Hepatocyte (in vitro differentiated cells): ENCODE data around the gene ZNF469. TPM values are rescaled to one million over a fixed set of nuclear protein-coding genes. Genes with fewer than 3 reads are reported as not detected.

ENCODE experiments used
- DNase-seq: peaks from one replicate; pipeline ENCODE4 v3.0.0-alpha.2; 2016; ENCODE audit warnings: low spot score
- H2AFZ ChIP-seq: fragments of 200-600 bp; sonication (generic); 2 replicates; pipeline ENCODE4 v1.6.0; 2016; ENCODE audit warnings: antibody characterized with exemption, mild to moderate bottlenecking
- H3K27ac ChIP-seq: fragments of 200-600 bp; sonication (generic); 2 replicates; pipeline ENCODE4 v1.5.1; 2016; ENCODE audit warnings: mild to moderate bottlenecking
- H3K27me3 ChIP-seq: fragments of 200-600 bp; sonication (generic); 2 replicates; pipeline ENCODE4 v1.6.1; 2016
- H3K36me3 ChIP-seq: fragments of 200-600 bp; sonication (generic); replicated peaks from 2 replicates; pipeline ENCODE4 v1.5.1; 2016; ENCODE audit warnings: low read depth; ENCODE audit not compliant: insufficient read depth
- H3K4me1 ChIP-seq: fragments of 200-600 bp; sonication (generic); 2 replicates; pipeline ENCODE4 v1.5.1; 2016; ENCODE audit warnings: mild to moderate bottlenecking, moderate library complexity; ENCODE audit not compliant: insufficient read depth
- H3K4me2 ChIP-seq: fragments of 200-600 bp; sonication (generic); 2 replicates; pipeline ENCODE4 v1.6.0; 2016
- H3K4me3 ChIP-seq: fragments of 200-600 bp; sonication (generic); 2 replicates; pipeline ENCODE4 v1.5.1; 2016; ENCODE audit warnings: mild to moderate bottlenecking
- H3K79me2 ChIP-seq: fragments of 200-600 bp; sonication (generic); 2 replicates; pipeline ENCODE4 v1.6.0; 2017; ENCODE audit warnings: mild to moderate bottlenecking
- H3K9me2 ChIP-seq: fragments of 200-600 bp; sonication (generic); replicated peaks from 2 replicates; pipeline ENCODE4 v1.6.0; 2017; ENCODE audit warnings: mild to moderate bottlenecking; ENCODE audit not compliant: insufficient read depth
- H3K9me3 ChIP-seq: fragments of 200-600 bp; sonication (generic); 2 replicates; pipeline ENCODE4 v1.5.1; 2016; ENCODE audit warnings: low read depth, mild to moderate bottlenecking
- H4K20me1 ChIP-seq: fragments of 200-600 bp; sonication (generic); 2 replicates; pipeline ENCODE4 v1.6.0; 2016; ENCODE audit warnings: mild to moderate bottlenecking; ENCODE audit not compliant: insufficient read depth, poor library complexity, severe bottlenecking
- CTCF ChIP-seq: fragments of 200-600 bp; sonication (generic); IDR thresholded peaks from 2 replicates; pipeline ENCODE4 v1.5.1; 2016; ENCODE audit warnings: antibody characterized with exemption, mild to moderate bottlenecking; ENCODE audit not compliant: poor library complexity
- EZH2 ChIP-seq: fragments of 200-600 bp; sonication (generic); IDR thresholded peaks from 2 replicates; pipeline ENCODE4 v1.6.1; 2016; ENCODE audit warnings: antibody characterized with exemption, mild to moderate bottlenecking, borderline replicate concordance
- EZH2phosphoT487 ChIP-seq: fragments of 200-600 bp; sonication (generic); IDR thresholded peaks from one replicate; pipeline ENCODE4 v1.6.1; 2018; ENCODE audit warnings: antibody characterized with exemption, mild to moderate bottlenecking, low read depth, moderate library complexity; ENCODE audit not compliant: unreplicated experiment, severe bottlenecking
- WGBS: methylation state at CpG from one replicate; pipeline ENCODE4 v1.1.6; 2016; ENCODE audit warnings: low lambda C conversion rate; ENCODE audit errors: missing lambda C conversion rate; 5-methylcytosine and 5-hydroxymethylcytosine counted together
- polyA plus RNA-seq: library from polyadenylated mRNA; unstranded; fragments of >200 nt; fragmentation: Nextera tagmentation; extraction: Ambion mirVana; gene quantifications from 2 replicates; pipeline ENCODE4 v1.2.1, GENCODE V29; 2016
- total RNA-seq: library from RNA; depleted of rRNA; stranded (reverse); fragments of >200 nt; gene quantifications from 2 replicates; pipeline ENCODE4 v1.2.3, GENCODE V29; 2014

The ZNF469 gene
- total and polyA plus RNA-seq, 2 experiments from 2014 or later = 1.0 to 1.3 TPM

DNA sequence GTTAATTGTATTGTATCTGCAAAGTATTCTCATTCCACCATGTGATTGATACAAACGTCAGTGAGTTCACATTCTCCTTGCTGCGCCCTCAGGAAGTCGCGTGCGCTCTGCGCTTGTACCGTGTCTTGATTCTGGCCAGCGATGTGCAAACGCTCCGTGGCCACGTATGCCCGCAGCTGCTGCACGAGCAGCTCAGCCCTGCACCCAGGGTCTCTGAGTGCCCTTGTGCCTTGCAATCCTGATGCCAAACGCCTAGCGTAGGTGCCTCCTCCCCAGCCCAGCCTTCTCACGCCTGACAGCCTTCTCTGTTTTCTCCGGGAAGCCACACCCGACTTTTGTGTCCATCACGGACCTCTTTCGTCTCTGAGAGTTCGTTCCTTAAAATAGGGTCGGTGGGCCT, 9.4 kb downstream of the ZNF469 start:
- Histone ChIP-seq H3K9me3 (no peaks in the 10 kb centered on the region), H4K20me1 (no peaks in the 10 kb centered on the region), H3K4me2 (no peak overlapping the region), H3K4me3 (no peak overlapping the region), H2AFZ (no peak overlapping the region), H3K36me3 (no peaks in the 10 kb centered on the region), H3K79me2 (no peaks in the 10 kb centered on the region), H3K4me1 (no peaks in the 10 kb centered on the region), H3K27me3 (no peaks in the 10 kb centered on the region), H3K9me2 (no peaks in the 10 kb centered on the region), H3K27ac (no peak overlapping the region)
- no peak for DNase-seq
- WGBS = 90% methylated on average over 22 of the region's 22 CpGs
- TF ChIP-seq EZH2phosphoT487 (no peak), EZH2 (no peak), CTCF (no peak)

- Histone ChIP-seq H3K27ac (no peak overlapping the region), H3K4me3 (no peak overlapping the region), H3K9me2 (no peaks in the 10 kb centered on the region), H4K20me1 (no peaks in the 10 kb centered on the region), H3K27me3 (no peaks in the 10 kb centered on the region), H2AFZ (no peak overlapping the region), H3K9me3 (no peaks in the 10 kb centered on the region), H3K4me1 (no peaks in the 10 kb centered on the region), H3K79me2 (no peaks in the 10 kb centered on the region), H3K36me3 (no peaks in the 10 kb centered on the region), H3K4me2 (no peak overlapping the region)
- TF ChIP-seq EZH2phosphoT487 = no peak
- TF ChIP-seq EZH2 = no peak
- TF ChIP-seq CTCF = no peak
- WGBS = 88% methylated on average over 6 of the region's 6 CpGs
- DNase-seq = no peak
Measured at GRCh38 chr16:88392616-88393015, 9.9 kb downstream of the ZNF469 start.

DNA sequence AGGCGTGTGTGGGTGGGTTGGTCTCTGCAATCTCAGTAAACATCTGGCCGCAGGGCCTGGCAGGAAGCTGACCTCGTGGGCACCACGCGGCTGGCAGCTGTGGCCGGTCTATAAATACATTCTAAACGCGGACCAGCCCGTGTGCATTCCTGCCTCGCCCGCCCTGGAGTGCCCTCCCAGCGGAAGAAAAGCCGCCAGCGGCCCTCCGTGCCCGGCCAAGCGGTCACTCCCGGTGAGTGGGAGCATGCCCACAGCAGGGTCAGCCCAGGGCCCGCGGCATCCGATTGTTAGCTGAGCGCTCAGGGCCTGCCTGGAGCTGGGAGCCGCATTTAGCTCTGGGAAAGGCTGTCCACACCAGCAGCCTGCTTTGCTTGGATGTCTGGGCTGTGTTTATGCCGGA, 10.3 kb downstream of the ZNF469 start:
- Histone ChIP-seq H3K4me3 (no peak overlapping the region), H4K20me1 (no peaks in the 10 kb centered on the region), H3K27ac (no peak overlapping the region), H3K4me2 (no peak overlapping the region), H3K36me3 (no peaks in the 10 kb centered on the region), H3K9me2 (no peaks in the 10 kb centered on the region), H3K79me2 (no peaks in the 10 kb centered on the region), H3K4me1 (no peaks in the 10 kb centered on the region), H3K27me3 (no peaks in the 10 kb centered on the region), H3K9me3 (no peaks in the 10 kb centered on the region), H2AFZ (no peak overlapping the region)
- TF ChIP-seq EZH2phosphoT487 (no peak), CTCF (no peak), EZH2 (no peak)
- WGBS = 94% methylated on average over 24 of the region's 24 CpGs
- DNase-seq = no peak

DNA sequence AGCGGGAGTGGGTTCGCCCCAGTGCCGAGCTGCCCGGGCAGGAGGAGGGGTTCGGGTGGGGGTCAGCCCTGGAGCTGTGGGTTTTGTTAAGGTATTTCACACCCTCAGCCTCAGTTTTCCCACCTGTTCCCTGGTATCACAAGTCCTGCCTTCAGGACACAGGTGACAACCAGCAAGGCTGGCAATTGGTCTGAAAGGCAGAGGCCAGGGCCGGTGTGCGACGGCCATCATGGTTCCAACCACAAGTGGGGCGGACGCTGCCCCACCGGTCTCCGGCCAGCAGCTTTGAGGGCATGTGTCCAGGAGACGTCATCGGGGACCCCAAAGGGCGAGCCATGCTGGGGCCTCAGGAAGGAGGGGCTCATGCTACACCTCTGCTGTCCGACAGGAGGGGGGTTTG, 10.8 kb downstream of the ZNF469 start:
- H3K4me2 ChIP-seq = no peak overlapping the region
- 93% methylated on average over 16 of the region's 16 CpGs for WGBS
- no peaks in the 10 kb centered on the region for H3K4me1 ChIP-seq
- no peak overlapping the region for H3K27ac ChIP-seq
- H3K9me2 ChIP-seq = no peaks in the 10 kb centered on the region
- H3K36me3 ChIP-seq = no peaks in the 10 kb centered on the region
- H3K9me3 ChIP-seq = no peaks in the 10 kb centered on the region
- no peak overlapping the region for H2AFZ ChIP-seq
- H3K27me3 ChIP-seq = no peaks in the 10 kb centered on the region
- DNase-seq = no peak
- H3K79me2 ChIP-seq = no peaks in the 10 kb centered on the region
- H3K4me3 ChIP-seq = no peak overlapping the region
- H4K20me1 ChIP-seq = no peaks in the 10 kb centered on the region
- no peak for TF ChIP-seq EZH2phosphoT487
- no peak for TF ChIP-seq CTCF
